ENCODE results near the gene SECISBP2.

Gene SECISBP2

GRCh38 chr9:89379031-89379430 lies 60.7 kb downstream of the SECISBP2 start:
- H3K4me1 ChIP-seq (ENCODE audit: control insufficient read depth, insufficient read depth, low read length) = peaks cover 7% of the 10 kb centered on the region

GRCh38 chr9:89379508-89380115 lies 61.3 kb downstream of the SECISBP2 start:
- no peaks in the 10 kb centered on the region for H3K9me3 ChIP-seq (ENCODE audit: control insufficient read depth, low read length)
- DNase-seq (ENCODE audit: low read depth) = no peak

More at GRCh38 chr9:89379031-89379430, 60.7 kb downstream of the SECISBP2 start:
- H3K27me3 ChIP-seq (replicated peaks; ENCODE audit: control insufficient read depth, insufficient read depth, low read length) = peaks cover 8% of the 10 kb centered on the region
- no peaks in the 10 kb centered on the region for H3K9me3 ChIP-seq (ENCODE audit: control insufficient read depth, low read length)
- H3K9ac ChIP-seq (ENCODE audit: low read length) = no peak overlapping the region
- no peak for DNase-seq (ENCODE audit: low read depth)
- no peak overlapping the region for H3K4me3 ChIP-seq (ENCODE audit: low read length)
- H3K36me3 ChIP-seq (ENCODE audit: control insufficient read depth, insufficient read depth, low read length, severe bottlenecking) = no peaks in the 10 kb centered on the region

GRCh38 chr9:89380437-89381307 lies 62.4 kb downstream of the SECISBP2 start:
- no peaks in the 10 kb centered on the region for H3K9me3 ChIP-seq (ENCODE audit: control insufficient read depth, low read length)
- no peak for DNase-seq (ENCODE audit: low read depth)
- no peak overlapping the region for H3K4me3 ChIP-seq (ENCODE audit: low read length)

More at GRCh38 chr9:89379508-89380115, 61.3 kb downstream of the SECISBP2 start:
- no peak overlapping the region for H3K4me3 ChIP-seq (ENCODE audit: low read length)
- H3K27me3 ChIP-seq (replicated peaks; ENCODE audit: control insufficient read depth, insufficient read depth, low read length) = peaks cover 8% of the 10 kb centered on the region
- peaks cover 7% of the 10 kb centered on the region for H3K4me1 ChIP-seq (ENCODE audit: control insufficient read depth, insufficient read depth, low read length)
- no peak overlapping the region for H3K9ac ChIP-seq (ENCODE audit: low read length)
- H3K36me3 ChIP-seq (ENCODE audit: control insufficient read depth, insufficient read depth, low read length, severe bottlenecking) = no peaks in the 10 kb centered on the region

GRCh38 chr9:89381308-89381609 lies 63.0 kb downstream of the SECISBP2 start:
- Histone ChIP-seq H3K36me3 (ENCODE audit: control insufficient read depth, insufficient read depth, low read length, severe bottlenecking) (no peaks in the 10 kb centered on the region), H3K27me3 (replicated peaks; ENCODE audit: control insufficient read depth, insufficient read depth, low read length) (peaks cover 5% of the 10 kb centered on the region), H3K9me3 (ENCODE audit: control insufficient read depth, low read length) (no peaks in the 10 kb centered on the region), H3K9ac (ENCODE audit: low read length) (no peak overlapping the region), H3K4me1 (ENCODE audit: control insufficient read depth, insufficient read depth, low read length) (no peaks in the 10 kb centered on the region), H3K4me3 (ENCODE audit: low read length) (no peak overlapping the region)
- DNase-seq (ENCODE audit: low read depth) = no peak

More at GRCh38 chr9:89380437-89381307, 62.4 kb downstream of the SECISBP2 start:
- H3K27me3 ChIP-seq (replicated peaks; ENCODE audit: control insufficient read depth, insufficient read depth, low read length) = peaks cover 5% of the 10 kb centered on the region
- no peaks in the 10 kb centered on the region for H3K36me3 ChIP-seq (ENCODE audit: control insufficient read depth, insufficient read depth, low read length, severe bottlenecking)
- H3K9ac ChIP-seq (ENCODE audit: low read length) = no peak overlapping the region
- peaks cover 2% of the 10 kb centered on the region for H3K4me1 ChIP-seq (ENCODE audit: control insufficient read depth, insufficient read depth, low read length)

GRCh38 chr9:89382026-89382986 lies 64.0 kb downstream of the SECISBP2 start:
- DNase-seq (ENCODE audit: low read depth) = no peak
- Histone ChIP-seq H3K36me3 (ENCODE audit: control insufficient read depth, insufficient read depth, low read length, severe bottlenecking) (no peaks in the 10 kb centered on the region), H3K9ac (ENCODE audit: low read length) (no peak overlapping the region), H3K4me1 (ENCODE audit: control insufficient read depth, insufficient read depth, low read length) (peaks cover 3% of the 10 kb centered on the region), H3K27me3 (replicated peaks; ENCODE audit: control insufficient read depth, insufficient read depth, low read length) (peaks cover 5% of the 10 kb centered on the region), H3K9me3 (ENCODE audit: control insufficient read depth, low read length) (no peaks in the 10 kb centered on the region), H3K4me3 (ENCODE audit: low read length) (no peak overlapping the region)

- H3K9ac ChIP-seq (ENCODE audit: low read length) = no peak overlapping the region
- no peaks in the 10 kb centered on the region for H3K36me3 ChIP-seq (ENCODE audit: control insufficient read depth, insufficient read depth, low read length, severe bottlenecking)
- no peak for DNase-seq (ENCODE audit: low read depth)
- no peaks in the 10 kb centered on the region for H3K9me3 ChIP-seq (ENCODE audit: control insufficient read depth, low read length)
- H3K4me3 ChIP-seq (ENCODE audit: low read length) = no peak overlapping the region
- peaks cover 10% of the 10 kb centered on the region for H3K4me1 ChIP-seq (ENCODE audit: control insufficient read depth, insufficient read depth, low read length)
- peaks cover 5% of the 10 kb centered on the region for H3K27me3 ChIP-seq (replicated peaks; ENCODE audit: control insufficient read depth, insufficient read depth, low read length)
Observed at GRCh38 chr9:89383030-89383720, 64.9 kb downstream of the SECISBP2 start.

GRCh38 chr9:89383721-89384300 lies 65.5 kb downstream of the SECISBP2 start:
- no peaks in the 10 kb centered on the region for H3K36me3 ChIP-seq (ENCODE audit: control insufficient read depth, insufficient read depth, low read length, severe bottlenecking)
- no peak overlapping the region for H3K4me3 ChIP-seq (ENCODE audit: low read length)
- no peak for DNase-seq (ENCODE audit: low read depth)
- no peaks in the 10 kb centered on the region for H3K9me3 ChIP-seq (ENCODE audit: control insufficient read depth, low read length)
- H3K4me1 ChIP-seq (ENCODE audit: control insufficient read depth, insufficient read depth, low read length) = peaks cover 14% of the 10 kb centered on the region
- peaks cover 5% of the 10 kb centered on the region for H3K27me3 ChIP-seq (replicated peaks; ENCODE audit: control insufficient read depth, insufficient read depth, low read length)
- no peak overlapping the region for H3K9ac ChIP-seq (ENCODE audit: low read length)

GRCh38 chr9:89384783-89385182 lies 66.5 kb downstream of the SECISBP2 start:
- Histone ChIP-seq H3K9ac (ENCODE audit: low read length) (no peak overlapping the region), H3K4me3 (ENCODE audit: low read length) (no peak overlapping the region), H3K27me3 (replicated peaks; ENCODE audit: control insufficient read depth, insufficient read depth, low read length) (peaks cover 5% of the 10 kb centered on the region), H3K9me3 (ENCODE audit: control insufficient read depth, low read length) (no peaks in the 10 kb centered on the region), H3K4me1 (ENCODE audit: control insufficient read depth, insufficient read depth, low read length) (peaks cover 14% of the 10 kb centered on the region), H3K36me3 (ENCODE audit: control insufficient read depth, insufficient read depth, low read length, severe bottlenecking) (no peaks in the 10 kb centered on the region)
- no peak for DNase-seq (ENCODE audit: low read depth)

- Histone ChIP-seq H3K36me3 (ENCODE audit: control insufficient read depth, insufficient read depth, low read length, severe bottlenecking) (no peaks in the 10 kb centered on the region), H3K27me3 (replicated peaks; ENCODE audit: control insufficient read depth, insufficient read depth, low read length) (peaks cover 5% of the 10 kb centered on the region), H3K4me3 (ENCODE audit: low read length) (no peak overlapping the region), H3K9me3 (ENCODE audit: control insufficient read depth, low read length) (no peaks in the 10 kb centered on the region), H3K9ac (ENCODE audit: low read length) (no peak overlapping the region), H3K4me1 (ENCODE audit: control insufficient read depth, insufficient read depth, low read length) (peaks cover 14% of the 10 kb centered on the region)
- DNase-seq (ENCODE audit: low read depth) = no peak
Observed at GRCh38 chr9:89386206-89386605, 67.9 kb downstream of the SECISBP2 start.

GRCh38 chr9:89386797-89387196 lies 68.5 kb downstream of the SECISBP2 start:
- H3K36me3 ChIP-seq (ENCODE audit: control insufficient read depth, insufficient read depth, low read length, severe bottlenecking) = no peaks in the 10 kb centered on the region
- H3K9me3 ChIP-seq (ENCODE audit: control insufficient read depth, low read length) = no peaks in the 10 kb centered on the region
- no peak for DNase-seq (ENCODE audit: low read depth)
- H3K4me1 ChIP-seq (ENCODE audit: control insufficient read depth, insufficient read depth, low read length) = peaks cover 14% of the 10 kb centered on the region
- no peak overlapping the region for H3K9ac ChIP-seq (ENCODE audit: low read length)
- H3K27me3 ChIP-seq (replicated peaks; ENCODE audit: control insufficient read depth, insufficient read depth, low read length) = peaks cover 5% of the 10 kb centered on the region
- no peak overlapping the region for H3K4me3 ChIP-seq (ENCODE audit: low read length)
